ENCODE measurements around the gene CDH15.

Gene CDH15

DNA sequence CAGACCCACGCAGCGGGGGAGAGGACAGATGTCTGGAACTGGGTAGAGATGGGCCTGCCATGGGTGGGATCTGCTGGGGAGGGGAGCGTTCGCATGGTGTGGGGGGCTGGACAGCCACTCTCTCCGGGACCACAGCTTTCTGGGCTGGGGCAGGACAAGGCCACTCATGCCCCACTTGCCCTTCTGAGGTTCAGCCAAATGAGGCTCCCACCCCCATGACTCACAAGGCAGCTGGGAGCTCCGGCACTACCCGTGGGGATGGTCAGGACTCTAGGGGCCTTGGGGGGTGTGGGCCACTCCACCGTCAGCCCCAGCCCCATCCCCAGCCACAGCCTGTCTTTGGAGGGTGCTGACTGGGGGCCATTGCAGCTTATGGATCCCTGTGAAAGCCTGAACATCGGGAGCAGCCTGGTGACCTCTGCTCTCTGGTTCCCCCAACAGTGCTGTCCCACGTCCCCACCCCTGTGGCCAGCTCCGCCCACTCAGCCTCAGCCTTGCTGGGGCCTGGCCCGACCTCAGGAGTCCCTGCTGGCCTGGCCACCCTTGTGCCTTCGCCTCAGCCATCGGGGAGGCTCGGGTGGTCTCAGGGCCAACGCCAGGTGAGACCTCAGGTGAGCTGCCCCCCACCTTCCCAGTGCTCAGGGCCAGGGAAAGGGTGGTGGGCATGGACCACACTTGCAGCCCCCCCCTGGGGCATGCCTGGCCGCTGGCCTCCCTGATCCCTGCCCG, 4.7 kb upstream of the CDH15 start:
- no peak overlapping the region for H3K9ac ChIP-seq
- no peaks in the 10 kb centered on the region for H3K79me2 ChIP-seq
- peak overlapping the region; percentile 43 for H3K4me2 ChIP-seq (ENCODE audit: low read length)
- no peaks in the 10 kb centered on the region for H3K27me3 ChIP-seq (ENCODE audit: control insufficient read depth, insufficient read depth, low read length)
- H3K9me3 ChIP-seq (ENCODE audit: control insufficient read depth, low read length): no peaks in the 10 kb centered on the region
- no peak overlapping the region for H3K27ac ChIP-seq
- peaks cover 14% of the 10 kb centered on the region for H3K4me1 ChIP-seq
- no peak overlapping the region for H3K4me3 ChIP-seq (ENCODE audit: low read depth, low read length)
- TF ChIP-seq, protein P1, sequence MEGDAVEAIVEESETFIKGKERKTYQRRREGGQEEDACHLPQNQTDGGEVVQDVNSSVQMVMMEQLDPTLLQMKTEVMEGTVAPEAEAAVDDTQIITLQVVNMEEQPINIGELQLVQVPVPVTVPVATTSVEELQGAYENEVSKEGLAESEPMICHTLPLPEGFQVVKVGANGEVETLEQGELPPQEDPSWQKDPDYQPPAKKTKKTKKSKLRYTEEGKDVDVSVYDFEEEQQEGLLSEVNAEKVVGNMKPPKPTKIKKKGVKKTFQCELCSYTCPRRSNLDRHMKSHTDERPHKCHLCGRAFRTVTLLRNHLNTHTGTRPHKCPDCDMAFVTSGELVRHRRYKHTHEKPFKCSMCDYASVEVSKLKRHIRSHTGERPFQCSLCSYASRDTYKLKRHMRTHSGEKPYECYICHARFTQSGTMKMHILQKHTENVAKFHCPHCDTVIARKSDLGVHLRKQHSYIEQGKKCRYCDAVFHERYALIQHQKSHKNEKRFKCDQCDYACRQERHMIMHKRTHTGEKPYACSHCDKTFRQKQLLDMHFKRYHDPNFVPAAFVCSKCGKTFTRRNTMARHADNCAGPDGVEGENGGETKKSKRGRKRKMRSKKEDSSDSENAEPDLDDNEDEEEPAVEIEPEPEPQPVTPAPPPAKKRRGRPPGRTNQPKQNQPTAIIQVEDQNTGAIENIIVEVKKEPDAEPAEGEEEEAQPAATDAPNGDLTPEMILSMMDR (IDR thresholded peaks at IDR 0.05): no peak
- no peaks in the 10 kb centered on the region for H3K36me3 ChIP-seq (ENCODE audit: control insufficient read depth, insufficient read depth, low read length)
- H2AFZ ChIP-seq: peak overlapping the region; percentile 51

DNA sequence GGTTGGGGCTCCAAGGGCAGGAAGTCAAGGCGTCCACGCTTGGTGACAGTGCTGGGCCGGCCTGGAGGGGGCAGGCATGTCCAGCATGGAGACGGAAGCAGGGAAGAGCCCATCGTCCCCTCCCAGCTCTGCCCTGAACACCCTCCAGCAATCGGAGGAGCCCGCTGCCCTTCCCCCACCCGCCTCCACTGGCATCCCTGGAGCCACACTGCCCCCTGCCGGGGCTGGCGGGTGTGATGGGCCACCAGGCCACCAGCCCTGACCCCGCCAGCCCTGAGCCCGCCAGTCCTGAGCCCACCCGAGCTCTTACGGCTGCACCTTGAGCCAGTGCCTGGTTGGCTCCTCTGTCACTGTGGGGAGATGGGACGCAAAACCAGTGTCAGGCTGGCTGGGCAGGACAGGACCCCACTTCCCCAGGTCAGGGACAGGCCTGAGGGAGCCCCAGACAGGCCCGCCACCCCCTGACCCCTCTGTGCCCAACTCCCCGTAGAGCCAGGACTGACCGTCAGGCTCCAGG, 4.1 kb upstream of the CDH15 start:
- no peak overlapping the region for H3K27ac ChIP-seq
- H3K4me1 ChIP-seq: peaks cover 16% of the 10 kb centered on the region
- H3K27me3 ChIP-seq (ENCODE audit: control insufficient read depth, insufficient read depth, low read length): no peaks in the 10 kb centered on the region
- H3K9me3 ChIP-seq (ENCODE audit: control insufficient read depth, low read length): no peaks in the 10 kb centered on the region
- H3K4me2 ChIP-seq (ENCODE audit: low read length): peak overlapping the region; percentile 43
- TF ChIP-seq, protein P1 (IDR thresholded peaks at IDR 0.05): peak; percentile 80
- H3K36me3 ChIP-seq (ENCODE audit: control insufficient read depth, insufficient read depth, low read length): no peaks in the 10 kb centered on the region
- no peak overlapping the region for H3K9ac ChIP-seq
- H3K4me3 ChIP-seq (ENCODE audit: low read depth, low read length): no peak overlapping the region
- H3K79me2 ChIP-seq: no peaks in the 10 kb centered on the region
- H2AFZ ChIP-seq: peak overlapping the region; percentile 51

DNA sequence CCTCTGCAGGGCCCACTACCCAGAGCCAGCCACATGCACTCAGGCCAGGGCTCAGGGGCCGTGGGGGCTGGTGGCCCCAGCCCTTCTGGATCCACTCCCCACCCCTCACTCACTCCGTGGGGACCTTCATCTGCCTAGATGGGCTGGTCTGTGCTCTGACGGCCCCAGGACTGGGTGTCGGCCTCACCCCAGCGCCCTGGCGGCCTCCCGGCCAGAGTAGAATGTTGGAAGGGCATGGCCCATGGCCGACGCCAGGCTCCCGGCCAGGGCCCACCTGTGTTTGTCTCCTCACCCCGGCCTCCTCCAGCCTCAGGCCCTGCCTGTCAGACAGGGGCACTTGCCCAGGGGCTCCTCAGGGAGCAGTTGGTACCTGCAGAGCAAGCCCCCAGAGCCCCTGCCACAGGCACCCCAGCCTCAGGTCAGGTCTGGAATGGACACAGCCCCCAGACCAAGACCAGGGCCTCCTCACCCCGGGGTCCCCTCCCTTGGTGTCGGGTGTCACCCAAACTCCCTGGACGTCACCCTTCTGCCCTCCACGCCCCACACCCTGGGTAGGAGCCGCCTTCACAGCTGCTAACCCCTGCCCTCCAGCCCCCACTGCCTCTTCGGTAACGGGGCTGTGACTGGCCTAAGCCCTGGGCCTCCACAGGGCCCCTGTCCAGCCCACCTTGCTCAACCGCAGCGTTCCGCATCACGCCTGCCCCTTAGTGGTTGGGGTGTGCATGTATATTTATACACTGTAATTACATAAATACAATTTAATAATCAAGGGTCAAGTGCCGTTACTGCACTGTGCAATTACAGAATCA, 3.0 kb upstream of the CDH15 start:
- Histone ChIP-seq H3K4me1 (peaks cover 16% of the 10 kb centered on the region), H3K9me3 (ENCODE audit: control insufficient read depth, low read length) (no peaks in the 10 kb centered on the region), H3K4me3 (ENCODE audit: low read depth, low read length) (no peak overlapping the region), H3K9ac (no peak overlapping the region), H3K79me2 (no peaks in the 10 kb centered on the region), H3K4me2 (ENCODE audit: low read length) (no peak overlapping the region), H3K36me3 (ENCODE audit: control insufficient read depth, insufficient read depth, low read length) (no peaks in the 10 kb centered on the region), H3K27me3 (ENCODE audit: control insufficient read depth, insufficient read depth, low read length) (no peaks in the 10 kb centered on the region), H3K27ac (no peak overlapping the region), H2AFZ (no peak overlapping the region)
- TF ChIP-seq, protein P1 (IDR thresholded peaks at IDR 0.05): no peak

DNA sequence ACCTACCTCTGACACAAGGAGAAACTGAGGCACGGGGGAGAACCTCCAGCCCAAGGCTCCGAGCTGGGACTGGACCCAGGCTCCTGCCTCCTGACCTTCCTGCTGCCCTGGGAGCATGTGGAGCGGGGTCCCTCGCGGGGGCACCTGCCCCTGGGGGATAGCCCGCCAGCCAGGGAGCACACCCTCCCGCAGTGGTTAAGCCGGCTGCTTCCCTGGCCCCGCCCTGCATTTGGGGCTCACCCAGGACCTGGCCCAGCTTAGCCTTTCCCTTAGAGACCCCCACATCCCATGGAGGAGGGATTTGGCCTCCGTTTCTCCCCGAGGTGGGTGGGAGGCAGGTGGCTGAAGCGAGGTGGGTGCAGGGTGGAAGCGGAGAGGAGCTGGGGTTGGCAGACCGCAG, 1.8 kb upstream of the CDH15 start:
- TF ChIP-seq, protein P1 (IDR thresholded peaks at IDR 0.05): no peak
- no peak overlapping the region for H3K9ac ChIP-seq
- no peak overlapping the region for H3K27ac ChIP-seq
- H2AFZ ChIP-seq: no peak overlapping the region
- no peaks in the 10 kb centered on the region for H3K27me3 ChIP-seq (ENCODE audit: control insufficient read depth, insufficient read depth, low read length)
- H3K4me3 ChIP-seq (ENCODE audit: low read depth, low read length): no peak overlapping the region
- no peaks in the 10 kb centered on the region for H3K79me2 ChIP-seq
- no peaks in the 10 kb centered on the region for H3K9me3 ChIP-seq (ENCODE audit: control insufficient read depth, low read length)
- H3K4me2 ChIP-seq (ENCODE audit: low read length): no peak overlapping the region
- no peaks in the 10 kb centered on the region for H3K36me3 ChIP-seq (ENCODE audit: control insufficient read depth, insufficient read depth, low read length)
- peaks cover 16% of the 10 kb centered on the region for H3K4me1 ChIP-seq
